ENCODE results near the gene PCTP.

DNA sequence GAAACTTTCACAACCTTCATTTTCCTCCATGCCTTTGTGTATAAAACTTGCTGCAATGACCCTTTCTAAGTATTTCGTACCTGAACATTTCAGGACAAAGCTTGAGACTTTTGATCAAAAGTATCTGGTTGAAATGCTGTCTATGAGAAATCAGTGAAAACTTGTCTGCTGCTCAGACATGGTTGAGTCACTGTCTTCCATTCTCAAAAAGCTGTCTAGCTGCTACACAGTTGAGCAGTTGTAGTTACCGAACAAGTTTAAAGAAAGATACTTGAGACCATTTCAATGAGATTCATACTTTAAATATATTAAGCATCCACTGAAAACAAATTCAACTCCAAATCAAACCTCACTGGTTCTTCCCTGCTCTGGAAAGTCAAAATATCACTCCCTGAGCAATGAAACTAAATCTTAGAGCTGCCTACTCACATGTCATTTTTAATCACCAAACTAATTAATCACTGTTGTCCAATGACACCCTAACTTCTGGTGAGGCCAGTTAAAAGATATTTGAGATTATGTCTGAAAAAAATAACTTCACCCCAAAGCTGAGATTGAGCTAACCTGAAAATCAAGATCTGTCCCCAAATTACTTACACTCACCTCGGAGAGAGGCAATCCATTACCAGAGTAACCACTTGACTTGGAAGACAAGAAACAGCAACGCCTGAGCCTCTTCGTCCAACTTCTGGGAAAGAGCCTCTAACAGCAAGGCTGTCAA, 28.7 kb upstream of the PCTP start:
- TF ChIP-seq, protein P1, sequence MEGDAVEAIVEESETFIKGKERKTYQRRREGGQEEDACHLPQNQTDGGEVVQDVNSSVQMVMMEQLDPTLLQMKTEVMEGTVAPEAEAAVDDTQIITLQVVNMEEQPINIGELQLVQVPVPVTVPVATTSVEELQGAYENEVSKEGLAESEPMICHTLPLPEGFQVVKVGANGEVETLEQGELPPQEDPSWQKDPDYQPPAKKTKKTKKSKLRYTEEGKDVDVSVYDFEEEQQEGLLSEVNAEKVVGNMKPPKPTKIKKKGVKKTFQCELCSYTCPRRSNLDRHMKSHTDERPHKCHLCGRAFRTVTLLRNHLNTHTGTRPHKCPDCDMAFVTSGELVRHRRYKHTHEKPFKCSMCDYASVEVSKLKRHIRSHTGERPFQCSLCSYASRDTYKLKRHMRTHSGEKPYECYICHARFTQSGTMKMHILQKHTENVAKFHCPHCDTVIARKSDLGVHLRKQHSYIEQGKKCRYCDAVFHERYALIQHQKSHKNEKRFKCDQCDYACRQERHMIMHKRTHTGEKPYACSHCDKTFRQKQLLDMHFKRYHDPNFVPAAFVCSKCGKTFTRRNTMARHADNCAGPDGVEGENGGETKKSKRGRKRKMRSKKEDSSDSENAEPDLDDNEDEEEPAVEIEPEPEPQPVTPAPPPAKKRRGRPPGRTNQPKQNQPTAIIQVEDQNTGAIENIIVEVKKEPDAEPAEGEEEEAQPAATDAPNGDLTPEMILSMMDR (IDR thresholded peaks at IDR 0.05; ENCODE audit: insufficient read depth, low read length, poor library complexity, severe bottlenecking), result no peak
- no peak for TF ChIP-seq EZH2phosphoT487 (conservative IDR thresholded peaks at IDR 0.05; ENCODE audit: low read length)
